Trophoblast cell (in vitro differentiated cells and primary cell): ENCODE data around the gene FADS3.
A peak's percentile ranks its signal among the peaks of the same experiment; 100 is the strongest.

Source experiments
- DNase-seq, 2 donors: peaks; one replicate each; pipeline ENCODE4 v3.0.0-alpha.2; 2016
- H2AFZ ChIP-seq: 2 replicates; pipeline ENCODE4 v1.6.1; 2013; ENCODE audit warnings: low read length, moderate library complexity, mild to moderate bottlenecking; ENCODE audit not compliant: insufficient read depth, poor library complexity
- H2AK5ac ChIP-seq: 2 replicates; pipeline ENCODE4 v1.6.1; 2013; ENCODE audit warnings: mild to moderate bottlenecking, low read length
- H2BK120ac ChIP-seq: 2 replicates; pipeline ENCODE4 v1.6.1; 2013; ENCODE audit warnings: low read length, mild to moderate bottlenecking, moderate library complexity; ENCODE audit not compliant: insufficient read depth, poor library complexity
- H2BK12ac ChIP-seq: 2 replicates; pipeline ENCODE4 v1.6.1; 2013; ENCODE audit warnings: mild to moderate bottlenecking, low read length, moderate library complexity
- H2BK5ac ChIP-seq: 2 replicates; pipeline ENCODE4 v1.6.1; 2013; ENCODE audit warnings: low read length, low read depth, moderate library complexity, mild to moderate bottlenecking; ENCODE audit not compliant: poor library complexity
- H3K14ac ChIP-seq: 2 replicates; pipeline ENCODE4 v1.6.1; 2013; ENCODE audit warnings: mild to moderate bottlenecking, low read length
- H3K18ac ChIP-seq: 2 replicates; pipeline ENCODE4 v1.6.1; 2013; ENCODE audit warnings: mild to moderate bottlenecking, low read length
- H3K23ac ChIP-seq: 2 replicates; pipeline ENCODE4 v1.6.1; 2013; ENCODE audit warnings: low read length
- H3K27ac ChIP-seq: 2 replicates; pipeline ENCODE4 v1.5.1; 2013; ENCODE audit warnings: low read depth, mild to moderate bottlenecking, inconsistent platforms, low read length, moderate library complexity
- H3K27me3 ChIP-seq: 2 replicates; pipeline ENCODE4 v1.6.1; 2013; ENCODE audit warnings: inconsistent platforms, mild to moderate bottlenecking, low read length, moderate library complexity; ENCODE audit not compliant: insufficient read depth
- H3K36me3 ChIP-seq, 2 experiments: 1 replicate in 1 of 2; 2 replicates in 1 of 2; pipeline ENCODE4 v1.6.1; 2013; ENCODE audit warnings: low read length in 2 of 2, mild to moderate bottlenecking in 2 of 2, moderate library complexity in 1 of 2; ENCODE audit not compliant: insufficient read depth in 2 of 2, control insufficient read depth in 1 of 2
- H3K4ac ChIP-seq: 2 replicates; pipeline ENCODE4 v1.6.1; 2013; ENCODE audit warnings: low read depth, mild to moderate bottlenecking, low read length, moderate library complexity
- H3K4me1 ChIP-seq, 2 experiments: 1 replicate in 1 of 2; 2 replicates in 1 of 2; pipeline ENCODE4 v1.6.1; 2013; ENCODE audit warnings: low read length in 2 of 2, mild to moderate bottlenecking in 2 of 2, moderate library complexity in 1 of 2; ENCODE audit not compliant: insufficient read depth in 2 of 2, control insufficient read depth in 1 of 2
- H3K4me2 ChIP-seq: 2 replicates; pipeline ENCODE4 v1.6.1; 2013; ENCODE audit warnings: inconsistent platforms, mild to moderate bottlenecking, low read length, moderate library complexity
- H3K4me3 ChIP-seq: 2 replicates; pipeline ENCODE4 v1.5.1; 2013; ENCODE audit warnings: mild to moderate bottlenecking, low read depth, low read length, inconsistent platforms
- H3K79me1 ChIP-seq: one replicate; pipeline ENCODE4 v1.6.1; 2013; ENCODE audit warnings: low read length
- H3K79me2 ChIP-seq: 2 replicates; pipeline ENCODE4 v1.6.1; 2013; ENCODE audit warnings: low read length, mild to moderate bottlenecking; ENCODE audit not compliant: control insufficient read depth, insufficient read depth, poor library complexity
- H3K9ac ChIP-seq: 2 replicates; pipeline ENCODE4 v1.6.1; 2013; ENCODE audit warnings: mild to moderate bottlenecking, low read length
- H3K9me3 ChIP-seq: 2 replicates; pipeline ENCODE4 v1.6.1; 2013; ENCODE audit warnings: low read depth, mild to moderate bottlenecking, control low read depth, inconsistent platforms, low read length; ENCODE audit not compliant: insufficient read depth
- H4K12ac ChIP-seq: 2 replicates; pipeline ENCODE4 v1.6.1; 2013; ENCODE audit warnings: low read depth, mild to moderate bottlenecking, low read length, moderate library complexity
- H4K8ac ChIP-seq: 2 replicates; pipeline ENCODE4 v1.6.1; 2013; ENCODE audit warnings: low read depth, mild to moderate bottlenecking, low read length, moderate library complexity
- H4K91ac ChIP-seq: one replicate; pipeline ENCODE4 v1.6.1; 2013; ENCODE audit warnings: low read depth, mild to moderate bottlenecking, low read length, moderate library complexity
- WGBS: extraction: QIAGEN DNeasy Blood & Tissue Kit; methylation state at CpG from one replicate; pipeline ENCODE4 v1.1.7; 2013; ENCODE audit warnings: missing lambda C conversion rate; ENCODE audit not compliant: insufficient read length, insufficient coverage; ENCODE audit errors: extremely low coverage; 5-methylcytosine and 5-hydroxymethylcytosine counted together

Gene FADS3

GRCh38 chr11:61902313-61902712 is 11.0 kb upstream of the FADS3 start:
- H3K4me1 ChIP-seq = no peaks in the 10 kb centered on the region
- H2BK5ac ChIP-seq = no peak overlapping the region
- H2BK120ac ChIP-seq = no peak overlapping the region
- H4K8ac ChIP-seq = no peak overlapping the region
- H2BK12ac ChIP-seq = no peak overlapping the region
- no peak overlapping the region for H4K91ac ChIP-seq
- H3K27ac ChIP-seq = no peak overlapping the region
- no peak overlapping the region for H3K14ac ChIP-seq
- no peak overlapping the region for H4K12ac ChIP-seq
- no peak overlapping the region for H2AFZ ChIP-seq
- H3K18ac ChIP-seq = no peak overlapping the region
- WGBS = no CpG with 5 or more reads among the region's 11 CpGs
- H3K9ac ChIP-seq = no peak overlapping the region
- H3K4me2 ChIP-seq = no peak overlapping the region
- DNase-seq = peak in 1 of 2 donors; percentile 41
- H2AK5ac ChIP-seq = no peak overlapping the region
- H3K4ac ChIP-seq = no peak overlapping the region
- no peak overlapping the region for H3K23ac ChIP-seq
- H3K9me3 ChIP-seq = peaks cover 4% of the 10 kb centered on the region
- H3K36me3 ChIP-seq = no peaks in the 10 kb centered on the region
- no peaks in the 10 kb centered on the region for H3K27me3 ChIP-seq
- no peaks in the 10 kb centered on the region for H3K79me1 ChIP-seq
- H3K79me2 ChIP-seq = no peaks in the 10 kb centered on the region
- H3K4me3 ChIP-seq = no peak overlapping the region

GRCh38 chr11:61901397-61901796 is 10.1 kb upstream of the FADS3 start:
- Histone ChIP-seq H2BK12ac (no peak overlapping the region), H3K4me1 (no peaks in the 10 kb centered on the region), H2BK120ac (no peak overlapping the region), H3K79me2 (no peaks in the 10 kb centered on the region), H3K79me1 (no peaks in the 10 kb centered on the region), H3K4ac (no peak overlapping the region), H3K4me3 (no peak overlapping the region), H3K27me3 (no peaks in the 10 kb centered on the region), H4K12ac (no peak overlapping the region), H3K23ac (no peak overlapping the region), H3K9ac (no peak overlapping the region), H3K4me2 (no peak overlapping the region), H4K91ac (no peak overlapping the region), H4K8ac (no peak overlapping the region), H3K36me3 (no peaks in the 10 kb centered on the region), H2AK5ac (no peak overlapping the region), H2BK5ac (no peak overlapping the region), H2AFZ (no peak overlapping the region), H3K14ac (no peak overlapping the region), H3K27ac (no peak overlapping the region), H3K9me3 (peaks cover 4% of the 10 kb centered on the region), H3K18ac (no peak overlapping the region)
- WGBS = no CpG with 5 or more reads among the region's 10 CpGs
- no peak for DNase-seq

DNA sequence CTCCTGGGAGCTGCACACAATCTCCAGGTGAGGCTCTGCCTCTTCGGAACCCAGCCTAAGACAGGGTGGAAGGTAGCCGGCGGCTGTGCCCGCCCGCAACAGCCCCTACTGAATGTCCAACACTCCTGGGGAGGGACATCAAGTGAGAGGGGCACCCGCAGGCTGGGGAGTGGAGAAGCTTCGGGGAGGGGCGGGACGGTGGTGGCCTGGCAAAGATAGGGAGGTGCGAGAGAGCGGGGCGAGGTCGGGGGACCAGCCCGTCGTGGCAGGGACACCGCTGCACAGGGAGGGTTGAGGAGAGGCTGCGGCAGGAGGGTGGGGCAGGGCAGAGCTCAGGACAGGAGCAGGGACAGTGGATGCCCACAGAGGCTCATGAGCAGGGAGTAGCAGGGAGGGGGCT is 8.9 kb upstream of the FADS3 start:
- H3K36me3 ChIP-seq = no peaks in the 10 kb centered on the region
- no peaks in the 10 kb centered on the region for H3K79me1 ChIP-seq
- H3K9me3 ChIP-seq = peaks cover 4% of the 10 kb centered on the region

GRCh38 chr11:61899146-61899841 is 7.9 kb upstream of the FADS3 start:
- H4K91ac ChIP-seq = no peak overlapping the region
- H3K9me3 ChIP-seq = peaks cover 4% of the 10 kb centered on the region
- WGBS = no CpG with 5 or more reads among the region's 27 CpGs
- H3K4me1 ChIP-seq = no peaks in the 10 kb centered on the region
- no peak overlapping the region for H3K18ac ChIP-seq
- no peak overlapping the region for H3K9ac ChIP-seq
- no peak overlapping the region for H3K4ac ChIP-seq
- no peak overlapping the region for H4K12ac ChIP-seq
- H3K4me3 ChIP-seq = no peak overlapping the region
- H2AFZ ChIP-seq = no peak overlapping the region
- no peak overlapping the region for H2AK5ac ChIP-seq
- H4K8ac ChIP-seq = no peak overlapping the region
- peak; percentile 75 to 92 for DNase-seq
- H3K23ac ChIP-seq = no peak overlapping the region
- H3K79me1 ChIP-seq = no peaks in the 10 kb centered on the region
- no peaks in the 10 kb centered on the region for H3K36me3 ChIP-seq
- no peak overlapping the region for H3K27ac ChIP-seq
- no peak overlapping the region for H2BK120ac ChIP-seq
- H3K14ac ChIP-seq = no peak overlapping the region
- no peak overlapping the region for H2BK5ac ChIP-seq
- H3K79me2 ChIP-seq = no peaks in the 10 kb centered on the region
- H3K27me3 ChIP-seq = no peaks in the 10 kb centered on the region
- H2BK12ac ChIP-seq = no peak overlapping the region
- H3K4me2 ChIP-seq = no peak overlapping the region

More for the DNA sequence above, 8.9 kb upstream of the FADS3 start:
- H3K4me2 ChIP-seq = no peak overlapping the region
- no peak overlapping the region for H3K23ac ChIP-seq
- H2BK5ac ChIP-seq = no peak overlapping the region
- no peak overlapping the region for H4K91ac ChIP-seq
- H3K4ac ChIP-seq = no peak overlapping the region
- no peak overlapping the region for H4K12ac ChIP-seq
- H3K27ac ChIP-seq = no peak overlapping the region
- H3K27me3 ChIP-seq = no peaks in the 10 kb centered on the region
- no peaks in the 10 kb centered on the region for H3K79me2 ChIP-seq
- no peak overlapping the region for H2BK12ac ChIP-seq
- no peak overlapping the region for H3K4me3 ChIP-seq
- no CpG with 5 or more reads among the region's 17 CpGs for WGBS
- no peaks in the 10 kb centered on the region for H3K4me1 ChIP-seq
- H2AFZ ChIP-seq = no peak overlapping the region
- no peak overlapping the region for H3K14ac ChIP-seq
- H4K8ac ChIP-seq = no peak overlapping the region
- no peak overlapping the region for H2BK120ac ChIP-seq
- no peak overlapping the region for H3K18ac ChIP-seq
- no peak overlapping the region for H3K9ac ChIP-seq
- no peak for DNase-seq
- no peak overlapping the region for H2AK5ac ChIP-seq
